ENCODE results near the gene S100A14. TPM values are rescaled to one million over a fixed set of nuclear protein-coding genes. Genes with fewer than 3 reads are reported as not detected.

The S100A14 gene
- polyA plus RNA-seq (2011; rRNA removed) (0.21 and 0.65 TPM in 2 replicates), polyA plus RNA-seq (2017; fragmentation: RNase III; extraction: RNeasy Plus Mini Kit Qiagen cat#74134 plus additional on column Dnase treatment) (0.16 to 0.21 TPM (median 0.21 TPM) in 3 replicates), polyA minus RNA-seq (2011; rRNA and poly(A)+ RNA removed) (0.34 TPM in 1 of 2 replicates, not detected in the other)
- polyA plus RNA-seq (2012; cell fraction: cytosol; rRNA removed): 0.16 TPM in 2 replicates
- polyA plus RNA-seq (2012; cell fraction: nucleus; rRNA removed): 0.27 and 0.65 TPM in 2 replicates

- no peak within 1 kb of the TSS for H3K4me3 ChIP-seq
- no peak within 1 kb of the TSS for H3K4me2 ChIP-seq
- H3K9me3 ChIP-seq: no peaks in the 10 kb centered on the region
- ChIA-PET CTCF (interaction anchor here (0.8 to 18.3 kb wide), 7 partner anchors 12 to 106 kb away, joined by 3 to 253 read pairs (median 11); partner anchors contain the start of genes CHTOP, S100A1 and S100A13), POLR2A (interaction anchor here (2.8 to 4.7 kb wide), 2 partner anchors 11 to 18 kb away, joined by 13 to 49 read pairs; partner anchors contain the start of genes CHTOP, S100A1 and S100A13)
- 79% methylated on average over 10 of the region's 10 CpGs for WGBS (ENCODE audit: missing lambda C conversion rate)
- TF ChIP-seq ZFP36 (IDR thresholded peaks at IDR 0.05; ENCODE audit: borderline replicate concordance, partially characterized antibody): no peak
- TF ChIP-seq CHD2 (IDR thresholded peaks at IDR 0.05; ENCODE audit: low read length, partially characterized antibody): no peak
- no peak for TF ChIP-seq ATOH8 (CRISPR knock-in tag; IDR thresholded peaks at IDR 0.05; ENCODE audit: low read depth)
- TF ChIP-seq MAX (IDR thresholded peaks at IDR 0.05): no peak
- no peak for TF ChIP-seq CEBPB (IDR thresholded peaks at IDR 0.05)
- no peak for TF ChIP-seq RNF2 (IDR thresholded peaks at IDR 0.05; ENCODE audit: borderline replicate concordance, low read depth)
- TF ChIP-seq ZSCAN20 (CRISPR knock-in tag; IDR thresholded peaks at IDR 0.05): no peak
- TF ChIP-seq NPAS2 (CRISPR knock-in tag; IDR thresholded peaks at IDR 0.05; ENCODE audit: borderline replicate concordance): no peak
- no peak for TF ChIP-seq GATA3 (IDR thresholded peaks at IDR 0.05; ENCODE audit: borderline replicate concordance)
- TF ChIP-seq BCL3 (IDR thresholded peaks at IDR 0.05): no peak
- no peak for FAIRE-seq
- H3K27ac ChIP-seq: peak within 1 kb of the TSS in 1 of 2 experiments; percentile 56; a peak in 3 of 6 replicates
- H3K4me1 ChIP-seq: peaks cover 29% of the 10 kb centered on the region
- no peak for ATAC-seq
- DNase-seq (ENCODE audit: low read depth in 1 of 2, low spot score in 1 of 2): no peak
These were observed at the start of gene S100A14 for GRCh38 chr1:153616144-153616916. Gene S100A14, minus strand, starts transcription at chr1:153616325. Its CDS starts 467 bp downstream, at chr1:153615858.

GRCh38 chr1:153663211-153663610, 47.1 kb upstream of the S100A14 start:
- ATAC-seq (no peak), FAIRE-seq (no peak), DNase-seq (ENCODE audit: low read depth in 1 of 2, low spot score in 1 of 2) (no peak)
- POLR2A ChIA-PET: no interaction called here
- H3K9me3 ChIP-seq: no peaks in the 10 kb centered on the region
- no peak overlapping the region for H3K4me2 ChIP-seq
- TF ChIP-seq CEBPB (IDR thresholded peaks at IDR 0.05) (peak in 1 of 2 experiments; percentile 32; a peak in 1 of 4 replicates), ZNF302 (CRISPR knock-in tag; IDR thresholded peaks at IDR 0.05) (no peak), TFCP2L1 (CRISPR knock-in tag; IDR thresholded peaks at IDR 0.05) (no peak), FOSB (CRISPR knock-in tag; IDR thresholded peaks at IDR 0.05) (no peak)
- CTCF ChIA-PET: interaction anchor here (0.9 to 2.2 kb wide), 5 partner anchors 36 to 152 kb away, joined by 4 to 10 read pairs (median 6); partner anchors contain the start of genes S100A1 and S100A13
- H3K4me1 ChIP-seq: peaks cover 8% of the 10 kb centered on the region; the same call in 2 of the 3 replicates
- no peak overlapping the region for H3K27ac ChIP-seq
- no peak overlapping the region for H3K4me3 ChIP-seq
- WGBS (ENCODE audit: missing lambda C conversion rate): 82% methylated on average over 5 of the region's 5 CpGs

- Histone ChIP-seq H3K4me1 (peaks cover 12% of the 10 kb centered on the region; the same call in 2 of the 3 replicates), H3K9me3 (no peaks in the 10 kb centered on the region), H3K4me3 (no peak overlapping the region), H3K4me2 (no peak overlapping the region), H3K27ac (no peak overlapping the region)
- ATAC-seq (no peak), FAIRE-seq (no peak), DNase-seq (ENCODE audit: low read depth in 1 of 2, low spot score in 1 of 2) (no peak)
- ChIA-PET POLR2A (no interaction called here), CTCF (interaction anchor here (0.9 to 2.2 kb wide), 4 partner anchors 35 to 151 kb away, joined by 4 to 10 read pairs (median 7); partner anchors contain the start of genes S100A1 and S100A13)
- 74% methylated on average over 2 of the region's 2 CpGs for WGBS (ENCODE audit: missing lambda C conversion rate)
- TF ChIP-seq MAX (IDR thresholded peaks at IDR 0.05) (no peak), CHD2 (IDR thresholded peaks at IDR 0.05; ENCODE audit: low read length, partially characterized antibody) (no peak), RFX5 (IDR thresholded peaks at IDR 0.05) (no peak), FOSB (CRISPR knock-in tag; IDR thresholded peaks at IDR 0.05) (no peak), JUN (IDR thresholded peaks at IDR 0.05) (no peak), NFE2L2 (conservative IDR thresholded peaks at IDR 0.05; ENCODE audit: low read length) (no peak), SREBF2 (IDR thresholded peaks at IDR 0.05) (no peak), RARB (CRISPR knock-in tag; IDR thresholded peaks at IDR 0.05) (no peak), HES2 (IDR thresholded peaks at IDR 0.05) (no peak), NPAS2 (CRISPR knock-in tag; IDR thresholded peaks at IDR 0.05; ENCODE audit: borderline replicate concordance) (no peak), GATA3 (IDR thresholded peaks at IDR 0.05; ENCODE audit: borderline replicate concordance) (no peak), ZFP36 (IDR thresholded peaks at IDR 0.05; ENCODE audit: borderline replicate concordance, partially characterized antibody) (no peak), JUNB (IDR thresholded peaks at IDR 0.05) (no peak), ZSCAN20 (CRISPR knock-in tag; IDR thresholded peaks at IDR 0.05) (no peak)
These were observed 46.1 kb upstream of the S100A14 start for GRCh38 chr1:153662269-153662668.

Measured in A549 (cell line).